Esophagus squamous epithelium (tissue), 5 donors: ENCODE data around the gene ALPK3. TPM values are rescaled to one million over a fixed set of nuclear protein-coding genes. Genes with fewer than 3 reads are reported as not detected.

Experiments
- DNase-seq: peaks from one replicate; lab custom pipeline; 2025; lab: John Stamatoyannopoulos, UW
- H3K27ac ChIP-seq, 4 donors: fragments of 200-600 bp; sonication (generic); one replicate each; pipeline ENCODE4 v1.5.1; 2016 to 2019; ENCODE audit warnings: mild to moderate bottlenecking in 1 of 4
- H3K27me3 ChIP-seq, 4 donors: fragments of 200-600 bp; sonication (generic); 1 replicate in 3 of 4; 2 replicates in 1 of 4; pipeline versions ENCODE4 v1.5.1 to v1.6.0; 2017 to 2021; ENCODE audit warnings: antibody characterized with exemption in 1 of 4
- H3K36me3 ChIP-seq, 3 donors: fragments of 200-600 bp; sonication (generic); one replicate each; pipeline ENCODE4 v1.5.1; 2016 to 2019
- H3K4me1 ChIP-seq, 3 donors: fragments of 200-600 bp; sonication (generic); one replicate each; pipeline ENCODE4 v1.5.1; 2017 to 2019
- H3K4me3 ChIP-seq, 4 donors: fragments of 200-600 bp; sonication (generic); 1 replicate in 3 of 4; 2 replicates in 1 of 4; pipeline ENCODE4 v1.5.1; 2016 to 2019; ENCODE audit warnings: mild to moderate bottlenecking in 2 of 4, moderate library complexity in 1 of 4
- H3K9me3 ChIP-seq, 3 donors: fragments of 200-600 bp; sonication (generic); one replicate each; pipeline ENCODE4 v1.5.1; 2016 to 2019
- CTCF ChIP-seq, 6 experiments: fragments of 450-650 bp in 4 of 6; fragments of 200-600 bp in 2 of 6; sonication (generic) in 2 of 6; IDR thresholded peaks; one replicate each; pipeline ENCODE4 v1.5.1; 2016 to 2019; ENCODE audit warnings: antibody characterized with exemption in 6 of 6, mild to moderate bottlenecking in 4 of 6, moderate library complexity in 4 of 6
- POLR2A ChIP-seq, 4 donors: fragments of 450-650 bp; IDR thresholded peaks; one replicate each; pipeline ENCODE4 v1.6.1; 2017; ENCODE audit warnings: antibody characterized with exemption in 4 of 4, mild to moderate bottlenecking in 4 of 4, moderate library complexity in 3 of 4
- WGBS, 2 donors: methylation state at CpG; one replicate each; pipeline ENCODE4 v1.1.5; 2018; 5-methylcytosine and 5-hydroxymethylcytosine counted together
- intact Hi-C: fragments of 100-400 bp; cut with DNase I; formaldehyde crosslinking; loops from one replicate; pipeline ENCODE4 v1.15.0; 2022
- total RNA-seq, 4 donors: library from RNA; depleted of rRNA; stranded (reverse); fragments of >200 nt; gene quantifications; one replicate each; pipeline ENCODE4 v1.1.0, GENCODE V29; 2016
- donor health status: DM: yes; HTN: yes; CAD: no.

Gene ALPK3
- total RNA-seq, 4 donors from 2014 or later, result 1.8 to 4.2 (median 2.7) TPM

DNA sequence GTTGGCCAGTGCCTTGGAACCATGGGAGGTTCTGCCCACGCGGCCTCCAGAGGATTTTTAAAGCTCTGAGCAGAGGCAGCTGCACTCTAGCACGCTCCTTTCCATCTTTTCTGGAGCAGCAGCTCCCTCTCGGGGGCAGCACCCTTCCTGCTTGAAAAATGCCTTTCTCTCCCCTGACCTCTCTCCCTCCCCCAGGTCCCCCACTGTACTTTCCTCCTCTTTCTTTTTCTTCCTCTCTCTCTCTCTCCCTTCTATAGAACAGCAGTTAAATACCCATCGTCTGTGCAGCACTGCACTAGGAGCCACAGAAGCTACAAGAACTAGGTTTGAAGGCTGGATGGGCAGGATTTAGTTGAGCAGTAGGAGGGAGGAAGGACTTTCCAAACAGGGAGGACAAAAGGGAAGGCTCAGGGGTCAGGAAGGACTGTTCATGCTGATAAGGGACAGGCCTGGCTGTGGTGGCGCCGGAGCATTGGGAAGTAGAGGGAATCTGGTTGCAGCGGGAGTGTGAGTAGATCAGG is 4.4 kb downstream of the ALPK3 start:
- intact Hi-C loops, result no loop called here
- WGBS, 2 donors, result 72 to 74% methylated on average over 7 to 8 of the region's 8 CpGs
- peaks cover 0 to 10% (median 0%) of the 10 kb centered on the region in 4 donors for H3K27me3 ChIP-seq
- no peaks in the 10 kb centered on the region for H3K9me3 ChIP-seq
- no peaks in the 10 kb centered on the region for H3K36me3 ChIP-seq
- peaks cover 10 to 78% (median 23%) of the 10 kb centered on the region in 3 donors for H3K4me1 ChIP-seq
- no peak for DNase-seq
- no peak overlapping the region for H3K4me3 ChIP-seq
- no peak for TF ChIP-seq CTCF (IDR thresholded peaks at IDR 0.05)
- no peak for TF ChIP-seq POLR2A (IDR thresholded peaks at IDR 0.05)
- no peak overlapping the region for H3K27ac ChIP-seq

DNA sequence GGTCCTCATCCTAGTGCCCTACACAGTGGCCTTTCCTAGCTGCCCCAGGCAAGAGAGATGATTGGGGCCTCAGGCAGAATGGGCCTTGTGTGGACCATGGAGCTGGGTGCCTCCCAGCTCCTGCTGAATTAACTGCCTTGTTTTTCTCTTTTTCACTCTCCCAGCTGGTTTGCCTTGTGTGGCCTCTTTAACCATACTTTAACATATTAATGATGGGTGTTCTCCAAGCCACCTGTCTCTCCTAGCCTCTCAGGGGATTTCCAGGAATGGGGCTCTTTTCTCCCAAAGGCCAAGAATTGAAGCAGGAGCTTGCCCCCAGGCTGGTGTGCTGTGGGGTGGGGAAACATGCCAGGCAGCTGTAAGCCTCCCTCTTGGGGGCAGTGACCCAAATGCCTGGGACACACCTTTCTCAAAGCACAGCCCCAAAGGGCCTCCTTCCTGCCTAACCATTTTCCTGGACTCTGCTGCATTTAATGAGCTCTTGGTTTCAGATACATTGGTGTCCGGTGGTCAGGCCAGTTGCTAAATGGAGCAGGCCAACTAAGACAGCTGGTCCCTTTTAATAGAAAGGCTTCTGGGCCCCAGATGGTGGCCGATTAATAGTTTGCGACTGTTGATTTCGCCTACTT is 5.6 kb downstream of the ALPK3 start:
- H3K27me3 ChIP-seq, result no peaks in the 10 kb centered on the region
- no peak for DNase-seq
- no peaks in the 10 kb centered on the region for H3K36me3 ChIP-seq
- intact Hi-C loops, result no loop called here
- H3K4me1 ChIP-seq, result peaks cover 0 to 75% (median 17%) of the 10 kb centered on the region in 3 donors
- H3K9me3 ChIP-seq, result no peaks in the 10 kb centered on the region
- no peak overlapping the region for H3K4me3 ChIP-seq
- H3K27ac ChIP-seq, result peak overlapping the region in 1 of 4 donors; percentile 23
- TF ChIP-seq CTCF (IDR thresholded peaks at IDR 0.05), result no peak
- TF ChIP-seq POLR2A (IDR thresholded peaks at IDR 0.05), result no peak
- WGBS, 2 donors, result 68 to 88% methylated on average over 4 of the region's 4 CpGs

GRCh38 chr15:84823282-84823878 is 6.2 kb downstream of the ALPK3 start:
- intact Hi-C loops, result no loop called here
- no peaks in the 10 kb centered on the region for H3K36me3 ChIP-seq
- no peaks in the 10 kb centered on the region for H3K27me3 ChIP-seq
- 89 to 92% methylated on average over 2 to 3 of the region's 3 CpGs for WGBS, 2 donors
- no peaks in the 10 kb centered on the region for H3K9me3 ChIP-seq
- TF ChIP-seq POLR2A (IDR thresholded peaks at IDR 0.05) (no peak), CTCF (IDR thresholded peaks at IDR 0.05) (no peak)
- no peak overlapping the region for H3K4me3 ChIP-seq
- H3K4me1 ChIP-seq, result peaks cover 0 to 72% (median 11%) of the 10 kb centered on the region in 3 donors
- H3K27ac ChIP-seq, result peak overlapping the region in 2 of 4 donors; percentile 32 to 49
- no peak for DNase-seq

DNA sequence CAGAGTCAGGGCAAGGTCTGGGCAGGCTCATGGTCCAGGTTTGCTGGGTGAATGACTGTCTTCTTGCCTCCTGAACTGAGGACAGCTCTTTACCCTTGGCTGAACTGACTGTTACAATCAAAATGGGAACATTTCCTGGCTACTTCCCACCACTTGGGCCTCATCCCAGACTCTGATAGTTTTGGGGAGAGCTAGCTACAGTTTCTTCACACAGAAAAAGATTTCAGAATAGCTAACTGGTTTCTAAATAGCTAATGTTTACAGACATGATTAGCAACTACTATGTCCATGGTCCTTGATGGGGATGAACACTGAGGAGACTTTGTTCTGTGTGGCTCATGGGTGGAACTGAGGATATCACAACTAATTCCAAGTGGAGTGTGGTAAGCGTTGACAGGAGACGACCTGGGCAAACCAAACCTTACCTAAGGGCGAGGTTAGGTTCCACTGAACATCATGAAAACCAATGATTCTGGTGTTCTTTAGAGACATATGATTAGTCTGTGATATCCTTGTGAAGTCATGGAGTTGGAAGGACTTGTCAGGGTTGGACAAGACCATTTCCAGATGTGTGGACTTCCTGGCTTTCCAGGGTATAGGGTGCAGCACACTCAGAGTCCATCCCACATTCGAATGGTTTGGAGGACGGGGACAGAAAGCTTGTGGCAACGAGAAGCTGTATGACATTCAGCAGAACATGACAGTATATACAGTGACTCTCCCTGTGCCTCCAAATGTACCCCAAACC is 7.3 kb downstream of the ALPK3 start:
- WGBS, 2 donors, result 76 to 82% methylated on average over 6 of the region's 6 CpGs
- no peak overlapping the region for H3K4me3 ChIP-seq
- DNase-seq, result no peak
- H3K27me3 ChIP-seq, result no peaks in the 10 kb centered on the region
- peak overlapping the region in 2 of 4 donors; percentile 49 to 75 for H3K27ac ChIP-seq
- H3K36me3 ChIP-seq, result no peaks in the 10 kb centered on the region
- TF ChIP-seq POLR2A (IDR thresholded peaks at IDR 0.05) (no peak), CTCF (IDR thresholded peaks at IDR 0.05) (no peak)
- H3K4me1 ChIP-seq, result peaks cover 0 to 67% (median 10%) of the 10 kb centered on the region in 3 donors
- no peaks in the 10 kb centered on the region for H3K9me3 ChIP-seq
- intact Hi-C loops, result no loop called here
